NCI-H2081 (cell line): ENCODE measurements around the gene NME4.
A peak's percentile ranks its signal among the peaks of the same experiment; 100 is the strongest.
"Not testable (repeated sequence)": the region's sequence is repeated elsewhere in the genome, so short reads cannot be mapped to it uniquely, and the experiment has no call there.

Experiments used
- DNase-seq, 2 experiments: peaks; one replicate each; lab custom pipeline; 2025; lab: John Stamatoyannopoulos, UW

NME4 gene

GRCh38 chr16:377419-377951, 19.5 kb upstream of the NME4 start:
- DNase-seq: no peak

GRCh38 chr16:378113-378820, 18.7 kb upstream of the NME4 start:
- DNase-seq: not testable (repeated sequence)

GRCh38 chr16:378821-379182, 18.2 kb upstream of the NME4 start:
- no peak for DNase-seq

GRCh38 chr16:379183-379960, 17.6 kb upstream of the NME4 start:
- DNase-seq: peak; percentile 80 to 94

GRCh38 chr16:379961-380761, 16.8 kb upstream of the NME4 start:
- no peak for DNase-seq

GRCh38 chr16:380762-381011, 16.3 kb upstream of the NME4 start:
- DNase-seq: no peak

GRCh38 chr16:381012-381788, 15.8 kb upstream of the NME4 start:
- DNase-seq: no peak

- DNase-seq: peak; percentile 43 to 50
Observed at GRCh38 chr16:381789-382717, 14.9 kb upstream of the NME4 start, which contains the start of gene PGAP6. PGAP6 (minus strand) TSS chr16:381978; CDS start chr16:381821, 157 bp downstream.

GRCh38 chr16:383326-384051, 13.5 kb upstream of the NME4 start:
- peak; percentile 27 to 72 for DNase-seq

GRCh38 chr16:386641-387156, 10.3 kb upstream of the NME4 start:
- no peak for DNase-seq

- not testable (repeated sequence) for DNase-seq
Observed at GRCh38 chr16:387761-388666, 9.0 kb upstream of the NME4 start.

GRCh38 chr16:389352-389751, 7.6 kb upstream of the NME4 start:
- no peak for DNase-seq

GRCh38 chr16:391885-392335, 5.1 kb upstream of the NME4 start:
- peak; percentile 59 to 60 for DNase-seq

GRCh38 chr16:392450-393030, 4.5 kb upstream of the NME4 start:
- DNase-seq: no peak

- DNase-seq: peak in 1 of 2 experiments; percentile 53
Observed at GRCh38 chr16:396199-396598, 800 bp upstream of the NME4 start.

- peak; percentile 19 to 45 for DNase-seq
Observed at GRCh38 chr16:396605-397004, 394 bp upstream of the NME4 start.

- no peak for DNase-seq
Observed at GRCh38 chr16:397736-398332, 835 bp downstream of the NME4 start.
